Thyroid gland (tissue), 4 donors: Measurements from ENCODE around the gene ZNF511.

Experiments used
- CTCF ChIP-seq, 6 experiments: fragments of 200-600 bp in 3 of 6; fragments of 450-650 bp in 3 of 6; sonication (generic) in 3 of 6; IDR thresholded peaks; one replicate each; pipeline ENCODE4 v1.5.1; 2016 to 2019; ENCODE audit warnings: antibody characterized with exemption in 6 of 6, mild to moderate bottlenecking in 2 of 6, inconsistent platforms in 1 of 6, moderate library complexity in 1 of 6
- POLR2A ChIP-seq, 2 donors: fragments of 450-650 bp; IDR thresholded peaks; one replicate each; pipeline ENCODE4 v1.6.1; 2017; ENCODE audit warnings: antibody characterized with exemption in 2 of 2, mild to moderate bottlenecking in 2 of 2, moderate library complexity in 1 of 2

GRCh38 chr10:133299224-133299623, 9.5 kb upstream of the ZNF511 start:
- no peak for TF ChIP-seq CTCF (IDR thresholded peaks at IDR 0.05)
- TF ChIP-seq POLR2A (IDR thresholded peaks at IDR 0.05) = no peak
